ENCODE measurements around the gene NCOA3.

Gene NCOA3

DNA sequence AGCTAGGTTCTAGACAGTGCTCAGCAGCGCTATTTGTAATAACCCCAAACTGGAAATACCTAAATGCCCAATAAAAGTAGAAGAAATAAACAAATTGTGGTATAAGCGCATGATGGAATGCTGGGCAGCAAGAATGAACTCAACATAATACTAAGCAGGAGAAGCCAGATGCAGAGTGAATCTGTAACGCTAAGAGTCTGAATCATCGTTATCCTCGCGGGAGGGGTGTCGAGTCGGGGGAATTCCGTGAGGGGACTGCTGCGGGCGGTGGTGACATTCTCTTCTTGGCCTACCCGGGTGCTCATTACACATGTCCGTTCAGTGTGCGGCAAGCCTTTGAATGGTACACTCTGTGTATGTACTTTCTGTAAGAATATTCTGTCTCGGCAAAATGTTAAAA lies 199.9 kb downstream of the NCOA3 start:
- Histone ChIP-seq H3K79me1 (replicated peaks; ENCODE audit: low read length, poor library complexity, severe bottlenecking) (no peaks in the 10 kb centered on the region), H2AK5ac (ENCODE audit: low read length, severe bottlenecking) (no peak overlapping the region), H3K27ac (ENCODE audit: low read length, poor library complexity, severe bottlenecking) (no peak overlapping the region), H3K36me3 (ENCODE audit: control insufficient read depth in 1 of 2, insufficient read depth in 2 of 2, low read depth in 1 of 2, low read length in 2 of 2) (peaks cover 0 to 11% of the 10 kb centered on the region in 2 experiments), H3K18ac (ENCODE audit: low read depth in 1 of 2, low read length in 2 of 2) (no peak overlapping the region), H2BK120ac (ENCODE audit: low read depth, low read length) (no peak overlapping the region), H4K8ac (ENCODE audit: low read length) (no peak overlapping the region), H4K91ac (ENCODE audit: low read length) (no peak overlapping the region), H3K4ac (ENCODE audit: low read depth in 1 of 2, low read length in 2 of 2) (no peak overlapping the region), H3K14ac (ENCODE audit: low read length in 2 of 2) (no peak overlapping the region), H3K4me2 (ENCODE audit: low read length, poor library complexity, severe bottlenecking) (no peak overlapping the region), H3K9ac (ENCODE audit: low read length) (no peak overlapping the region), H2BK15ac (ENCODE audit: low read depth, poor library complexity, severe bottlenecking) (no peak overlapping the region), H2BK5ac (ENCODE audit: low read depth, low read length, poor library complexity, severe bottlenecking) (no peak overlapping the region), H2BK12ac (ENCODE audit: low read length in 2 of 2) (no peak overlapping the region), H3K4me1 (ENCODE audit: control insufficient read depth, insufficient read depth, low read depth, low read length) (peaks cover 5% of the 10 kb centered on the region), H3K27me3 (ENCODE audit: control insufficient read depth in 1 of 2, insufficient read depth in 1 of 2, low read length in 2 of 2) (peaks cover 0 to 18% of the 10 kb centered on the region in 2 experiments), H2AFZ (ENCODE audit: low read depth, low read length) (no peak overlapping the region), H3K23ac (ENCODE audit: low read length in 2 of 2) (no peak overlapping the region), H3K4me3 (ENCODE audit: insufficient read depth in 1 of 2, low read depth in 1 of 2, low read length in 2 of 2) (no peak overlapping the region), H3K9me3 (ENCODE audit: control insufficient read depth, low read length) (no peaks in the 10 kb centered on the region)
- no peak for DNase-seq
- WGBS, result 90% methylated on average over 12 of the region's 15 CpGs

DNA sequence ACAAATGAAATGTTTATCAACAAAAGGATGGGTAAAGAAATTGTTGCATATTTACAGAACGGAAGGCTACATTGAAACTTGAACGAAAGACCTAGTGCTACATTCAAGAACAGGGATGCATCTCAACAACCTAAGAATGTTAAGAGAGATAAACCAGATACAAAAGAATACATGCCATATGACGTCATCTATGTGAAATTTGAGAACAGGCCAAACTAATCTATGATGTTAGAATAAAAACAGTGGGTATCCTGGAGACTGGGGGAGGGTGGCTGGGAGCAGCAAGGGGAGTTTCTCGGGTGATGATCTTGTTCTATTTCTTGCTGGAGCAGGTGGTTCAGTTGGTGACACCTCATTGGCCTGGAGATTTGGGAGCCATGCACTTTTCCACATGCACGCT lies 202.1 kb downstream of the NCOA3 start:
- H2AK5ac ChIP-seq (ENCODE audit: low read length, severe bottlenecking), result no peak overlapping the region
- no peak overlapping the region for H3K14ac ChIP-seq (ENCODE audit: low read length in 2 of 2)
- H3K36me3 ChIP-seq (ENCODE audit: control insufficient read depth in 1 of 2, insufficient read depth in 2 of 2, low read depth in 1 of 2, low read length in 2 of 2), result peaks cover 0 to 5% of the 10 kb centered on the region in 2 experiments
- H3K27ac ChIP-seq (ENCODE audit: low read length, poor library complexity, severe bottlenecking), result no peak overlapping the region
- H3K4me1 ChIP-seq (ENCODE audit: control insufficient read depth, insufficient read depth, low read depth, low read length), result peaks cover 5% of the 10 kb centered on the region
- no peak overlapping the region for H2AFZ ChIP-seq (ENCODE audit: low read depth, low read length)
- no peak overlapping the region for H2BK12ac ChIP-seq (ENCODE audit: low read length in 2 of 2)
- no peak overlapping the region for H2BK5ac ChIP-seq (ENCODE audit: low read depth, low read length, poor library complexity, severe bottlenecking)
- H3K23ac ChIP-seq (ENCODE audit: low read length in 2 of 2), result no peak overlapping the region
- no peak overlapping the region for H4K8ac ChIP-seq (ENCODE audit: low read length)
- H3K27me3 ChIP-seq (ENCODE audit: control insufficient read depth in 1 of 2, insufficient read depth in 1 of 2, low read length in 2 of 2), result peaks cover 3 to 33% of the 10 kb centered on the region in 2 experiments
- H3K4ac ChIP-seq (ENCODE audit: low read depth in 1 of 2, low read length in 2 of 2), result no peak overlapping the region
- H3K4me3 ChIP-seq (ENCODE audit: insufficient read depth in 1 of 2, low read depth in 1 of 2, low read length in 2 of 2), result no peak overlapping the region
- no peak overlapping the region for H2BK120ac ChIP-seq (ENCODE audit: low read depth, low read length)
- no peak overlapping the region for H3K4me2 ChIP-seq (ENCODE audit: low read length, poor library complexity, severe bottlenecking)
- no peaks in the 10 kb centered on the region for H3K9me3 ChIP-seq (ENCODE audit: control insufficient read depth, low read length)
- WGBS, result 89% methylated on average over 3 of the region's 5 CpGs
- peak; percentile 41 for DNase-seq
- H4K91ac ChIP-seq (ENCODE audit: low read length), result no peak overlapping the region
- H3K18ac ChIP-seq (ENCODE audit: low read depth in 1 of 2, low read length in 2 of 2), result no peak overlapping the region
- H2BK15ac ChIP-seq (ENCODE audit: low read depth, poor library complexity, severe bottlenecking), result no peak overlapping the region
- H3K79me1 ChIP-seq (replicated peaks; ENCODE audit: low read length, poor library complexity, severe bottlenecking), result no peaks in the 10 kb centered on the region
- no peak overlapping the region for H3K9ac ChIP-seq (ENCODE audit: low read length)

DNA sequence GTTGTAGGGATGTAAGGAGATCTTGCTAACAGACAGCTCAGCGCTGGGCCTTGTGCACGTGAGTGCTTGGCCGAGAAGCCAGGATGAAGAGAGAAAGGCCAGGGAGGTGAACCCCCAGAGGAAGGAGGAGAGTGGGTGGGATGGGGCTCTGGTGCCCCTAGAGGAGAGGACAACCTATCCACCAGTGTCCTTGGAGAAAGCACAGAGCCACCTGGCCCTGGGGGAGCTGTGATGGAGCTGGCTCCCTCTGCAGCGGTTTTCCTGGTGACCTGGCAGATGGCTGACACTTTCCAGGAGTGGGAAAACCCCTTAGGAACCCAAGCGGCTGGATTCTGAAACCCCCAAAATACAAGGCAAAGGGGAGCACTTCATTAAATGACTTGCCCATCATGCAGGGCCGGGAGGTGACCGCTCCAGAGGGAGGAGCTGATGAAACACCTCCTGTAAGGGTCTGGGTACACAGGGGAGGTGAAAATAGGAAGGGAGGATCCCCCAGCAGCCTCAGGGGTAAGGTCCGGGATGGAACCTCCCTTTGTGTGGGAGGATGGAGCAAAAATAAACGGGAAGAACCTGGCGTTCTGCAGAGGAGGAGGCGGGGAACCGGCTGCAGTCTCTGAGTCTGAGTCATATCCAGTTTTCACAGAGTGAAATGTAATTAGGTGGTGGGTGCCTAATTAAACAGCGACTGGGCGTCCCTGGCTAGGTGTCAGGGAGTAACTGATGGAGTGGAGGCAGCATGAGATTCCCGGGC lies 203.2 kb downstream of the NCOA3 start:
- H3K18ac ChIP-seq (ENCODE audit: low read depth in 1 of 2, low read length in 2 of 2), result no peak overlapping the region
- 73% methylated on average over 15 of the region's 15 CpGs for WGBS
- H4K91ac ChIP-seq (ENCODE audit: low read length), result no peak overlapping the region
- H3K14ac ChIP-seq (ENCODE audit: low read length in 2 of 2), result no peak overlapping the region
- H2AFZ ChIP-seq (ENCODE audit: low read depth, low read length), result no peak overlapping the region
- H4K8ac ChIP-seq (ENCODE audit: low read length), result no peak overlapping the region
- H2AK5ac ChIP-seq (ENCODE audit: low read length, severe bottlenecking), result no peak overlapping the region
- no peak for DNase-seq
- H3K9ac ChIP-seq (ENCODE audit: low read length), result no peak overlapping the region
- no peaks in the 10 kb centered on the region for H3K9me3 ChIP-seq (ENCODE audit: control insufficient read depth, low read length)
- no peak overlapping the region for H2BK5ac ChIP-seq (ENCODE audit: low read depth, low read length, poor library complexity, severe bottlenecking)
- H3K4me1 ChIP-seq (ENCODE audit: control insufficient read depth, insufficient read depth, low read depth, low read length), result peaks cover 5% of the 10 kb centered on the region
- H3K36me3 ChIP-seq (ENCODE audit: control insufficient read depth in 1 of 2, insufficient read depth in 2 of 2, low read depth in 1 of 2, low read length in 2 of 2), result peaks cover 0 to 10% of the 10 kb centered on the region in 2 experiments
- peaks cover 8 to 32% of the 10 kb centered on the region in 2 experiments for H3K27me3 ChIP-seq (ENCODE audit: control insufficient read depth in 1 of 2, insufficient read depth in 1 of 2, low read length in 2 of 2)
- H3K4ac ChIP-seq (ENCODE audit: low read depth in 1 of 2, low read length in 2 of 2), result no peak overlapping the region
- no peak overlapping the region for H2BK12ac ChIP-seq (ENCODE audit: low read length in 2 of 2)
- no peak overlapping the region for H3K23ac ChIP-seq (ENCODE audit: low read length in 2 of 2)
- no peak overlapping the region for H3K4me3 ChIP-seq (ENCODE audit: insufficient read depth in 1 of 2, low read depth in 1 of 2, low read length in 2 of 2)
- H3K27ac ChIP-seq (ENCODE audit: low read length, poor library complexity, severe bottlenecking), result no peak overlapping the region
- H3K4me2 ChIP-seq (ENCODE audit: low read length, poor library complexity, severe bottlenecking), result no peak overlapping the region
- H2BK120ac ChIP-seq (ENCODE audit: low read depth, low read length), result no peak overlapping the region
- no peak overlapping the region for H2BK15ac ChIP-seq (ENCODE audit: low read depth, poor library complexity, severe bottlenecking)
- H3K79me1 ChIP-seq (replicated peaks; ENCODE audit: low read length, poor library complexity, severe bottlenecking), result no peaks in the 10 kb centered on the region

DNA sequence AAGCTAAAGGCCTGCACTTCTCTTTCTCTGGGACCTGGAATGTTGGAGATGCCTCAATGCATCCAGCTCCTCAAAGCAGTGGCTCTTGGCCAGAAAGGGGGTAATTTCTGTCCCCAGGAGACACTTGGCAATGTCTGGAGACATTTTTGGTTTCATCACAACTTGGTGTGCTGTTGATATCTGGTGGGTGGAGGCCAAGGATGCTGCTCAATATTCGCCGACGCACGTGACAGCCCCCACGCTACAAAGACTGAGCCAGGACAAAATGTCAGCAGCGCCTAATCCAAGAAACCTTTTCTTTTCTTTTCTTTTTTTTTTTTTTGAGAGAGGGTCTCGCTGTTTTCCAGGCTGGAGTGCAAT lies 203.8 kb downstream of the NCOA3 start:
- Histone ChIP-seq H3K14ac (ENCODE audit: low read length in 2 of 2) (no peak overlapping the region), H3K9me3 (ENCODE audit: control insufficient read depth, low read length) (no peaks in the 10 kb centered on the region), H3K4ac (ENCODE audit: low read depth in 1 of 2, low read length in 2 of 2) (no peak overlapping the region), H3K79me1 (replicated peaks; ENCODE audit: low read length, poor library complexity, severe bottlenecking) (no peaks in the 10 kb centered on the region), H3K27me3 (ENCODE audit: control insufficient read depth in 1 of 2, insufficient read depth in 1 of 2, low read length in 2 of 2) (peaks cover 11 to 28% of the 10 kb centered on the region in 2 experiments), H2AK5ac (ENCODE audit: low read length, severe bottlenecking) (no peak overlapping the region), H3K9ac (ENCODE audit: low read length) (no peak overlapping the region), H3K23ac (ENCODE audit: low read length in 2 of 2) (no peak overlapping the region), H3K18ac (ENCODE audit: low read depth in 1 of 2, low read length in 2 of 2) (no peak overlapping the region), H4K8ac (ENCODE audit: low read length) (no peak overlapping the region), H4K91ac (ENCODE audit: low read length) (no peak overlapping the region), H2BK12ac (ENCODE audit: low read length in 2 of 2) (no peak overlapping the region), H2BK5ac (ENCODE audit: low read depth, low read length, poor library complexity, severe bottlenecking) (no peak overlapping the region), H3K36me3 (ENCODE audit: control insufficient read depth in 1 of 2, insufficient read depth in 2 of 2, low read depth in 1 of 2, low read length in 2 of 2) (peaks cover 0 to 10% of the 10 kb centered on the region in 2 experiments), H2AFZ (ENCODE audit: low read depth, low read length) (no peak overlapping the region), H3K27ac (ENCODE audit: low read length, poor library complexity, severe bottlenecking) (no peak overlapping the region), H3K4me2 (ENCODE audit: low read length, poor library complexity, severe bottlenecking) (no peak overlapping the region), H2BK15ac (ENCODE audit: low read depth, poor library complexity, severe bottlenecking) (no peak overlapping the region), H2BK120ac (ENCODE audit: low read depth, low read length) (no peak overlapping the region), H3K4me1 (ENCODE audit: control insufficient read depth, insufficient read depth, low read depth, low read length) (peaks cover 5% of the 10 kb centered on the region), H3K4me3 (ENCODE audit: insufficient read depth in 1 of 2, low read depth in 1 of 2, low read length in 2 of 2) (no peak overlapping the region)
- no peak for DNase-seq
- 99% methylated on average over 7 of the region's 7 CpGs for WGBS

All from mesenchymal stem cell (in vitro differentiated cells and primary cell).